GM20000 (cell line): ENCODE measurements around the gene CYP2A6.
"Not testable (repeated sequence)": the region's sequence is repeated elsewhere in the genome, so short reads cannot be mapped to it uniquely, and the experiment has no call there.

ENCODE experiments used
- DNase-seq: peaks from one replicate; pipeline ENCODE4 v3.0.0; 2012; ENCODE audit warnings: low spot score
- TF ChIP-seq, protein P1 (sequence below): IDR thresholded peaks from 2 replicates; pipeline ENCODE4 v1.5.1; 2012; ENCODE audit warnings: mild to moderate bottlenecking, control low read depth; ENCODE audit errors: extremely low read depth, missing control alignments

Gene CYP2A6

GRCh38 chr19:40836754-40837429 is 13.4 kb downstream of the CYP2A6 start:
- TF ChIP-seq, protein P1, sequence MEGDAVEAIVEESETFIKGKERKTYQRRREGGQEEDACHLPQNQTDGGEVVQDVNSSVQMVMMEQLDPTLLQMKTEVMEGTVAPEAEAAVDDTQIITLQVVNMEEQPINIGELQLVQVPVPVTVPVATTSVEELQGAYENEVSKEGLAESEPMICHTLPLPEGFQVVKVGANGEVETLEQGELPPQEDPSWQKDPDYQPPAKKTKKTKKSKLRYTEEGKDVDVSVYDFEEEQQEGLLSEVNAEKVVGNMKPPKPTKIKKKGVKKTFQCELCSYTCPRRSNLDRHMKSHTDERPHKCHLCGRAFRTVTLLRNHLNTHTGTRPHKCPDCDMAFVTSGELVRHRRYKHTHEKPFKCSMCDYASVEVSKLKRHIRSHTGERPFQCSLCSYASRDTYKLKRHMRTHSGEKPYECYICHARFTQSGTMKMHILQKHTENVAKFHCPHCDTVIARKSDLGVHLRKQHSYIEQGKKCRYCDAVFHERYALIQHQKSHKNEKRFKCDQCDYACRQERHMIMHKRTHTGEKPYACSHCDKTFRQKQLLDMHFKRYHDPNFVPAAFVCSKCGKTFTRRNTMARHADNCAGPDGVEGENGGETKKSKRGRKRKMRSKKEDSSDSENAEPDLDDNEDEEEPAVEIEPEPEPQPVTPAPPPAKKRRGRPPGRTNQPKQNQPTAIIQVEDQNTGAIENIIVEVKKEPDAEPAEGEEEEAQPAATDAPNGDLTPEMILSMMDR = no peak
- no peak for DNase-seq

DNA sequence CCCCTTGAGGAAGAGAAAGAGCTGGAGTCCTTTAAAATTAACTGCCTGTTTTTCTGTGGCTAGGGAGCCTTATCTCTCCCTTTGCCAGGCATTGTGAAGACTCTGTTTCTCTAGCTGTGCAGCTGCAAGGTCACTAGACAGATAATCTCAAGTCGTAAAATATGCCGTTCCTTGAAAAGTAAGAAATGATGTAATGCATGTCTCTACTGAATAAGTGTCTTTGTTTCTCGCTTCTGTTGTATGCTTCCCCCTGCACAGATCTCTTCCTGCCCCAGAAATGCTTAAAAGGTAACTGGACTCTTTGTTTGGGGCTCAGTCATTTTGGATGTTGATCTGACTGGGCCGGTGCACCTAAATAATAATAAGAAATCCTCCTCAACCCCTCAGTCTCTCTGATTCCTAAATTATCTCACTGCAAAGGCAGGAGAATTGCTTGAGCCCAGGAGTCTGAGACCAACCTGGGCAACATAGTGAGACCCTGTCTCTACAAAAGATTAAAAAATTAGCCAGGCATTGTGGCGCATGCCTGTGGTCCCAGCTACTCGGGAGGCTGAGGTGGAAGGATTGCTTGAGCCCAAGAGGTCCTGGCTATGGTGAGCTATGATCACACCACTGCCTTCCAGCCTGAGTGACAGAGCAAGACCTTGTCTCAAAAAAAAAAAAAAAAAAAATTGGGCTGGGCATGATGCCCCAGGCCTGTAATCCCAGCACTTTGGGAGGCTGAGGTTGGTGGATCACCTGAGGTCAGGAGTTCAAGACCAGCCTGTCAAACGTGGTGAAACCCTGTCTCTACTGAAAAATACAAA is 16.3 kb downstream of the CYP2A6 start:
- not testable (repeated sequence) for DNase-seq

- not testable (repeated sequence) for DNase-seq
Observed at GRCh38 chr19:40832431-40832790, 17.8 kb downstream of the CYP2A6 start.

DNA sequence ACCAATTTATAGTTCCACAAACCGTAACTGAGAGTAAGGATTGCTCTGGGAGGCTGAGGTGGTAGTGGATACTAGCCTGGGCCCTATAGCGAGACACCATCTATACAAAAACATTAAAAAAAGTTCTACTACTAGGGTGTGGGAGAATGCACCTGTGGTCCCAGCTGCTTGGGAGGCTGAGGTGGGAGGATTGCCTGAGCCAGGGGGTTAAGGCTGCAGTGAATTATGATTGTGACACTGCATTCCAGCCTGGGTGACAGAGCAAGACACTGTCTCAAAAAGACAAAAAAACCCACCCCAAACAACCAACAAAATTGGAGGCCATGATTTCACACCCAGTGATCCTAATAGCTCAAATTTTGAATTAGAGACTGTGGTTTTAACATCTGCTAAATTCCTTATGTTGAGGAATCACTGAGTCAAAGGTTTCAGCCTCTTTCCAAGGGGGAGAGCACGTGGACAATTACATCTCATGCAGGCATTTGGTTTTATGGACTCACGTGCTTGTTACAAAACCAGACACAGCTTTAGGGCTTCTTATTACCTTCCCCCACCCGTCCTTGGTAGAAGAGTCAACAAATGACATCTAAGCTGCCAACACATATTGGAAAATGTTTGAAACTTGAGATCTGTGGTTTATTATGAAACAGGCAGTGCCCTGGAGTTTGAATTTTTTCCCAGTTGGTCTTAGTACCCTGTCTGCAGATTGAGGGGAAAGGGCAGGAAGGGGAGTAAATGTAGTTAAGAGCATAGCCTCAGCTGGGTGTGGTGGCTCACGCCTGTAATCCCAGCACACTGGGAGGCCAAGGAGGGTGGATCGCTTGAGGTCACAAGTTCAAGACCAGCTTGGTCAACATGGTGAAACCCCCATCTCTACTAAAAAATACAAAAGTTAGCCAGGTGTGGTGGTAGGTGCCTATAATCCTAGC is 18.5 kb downstream of the CYP2A6 start:
- no peak for DNase-seq
- TF ChIP-seq, protein P1 = no peak

DNA sequence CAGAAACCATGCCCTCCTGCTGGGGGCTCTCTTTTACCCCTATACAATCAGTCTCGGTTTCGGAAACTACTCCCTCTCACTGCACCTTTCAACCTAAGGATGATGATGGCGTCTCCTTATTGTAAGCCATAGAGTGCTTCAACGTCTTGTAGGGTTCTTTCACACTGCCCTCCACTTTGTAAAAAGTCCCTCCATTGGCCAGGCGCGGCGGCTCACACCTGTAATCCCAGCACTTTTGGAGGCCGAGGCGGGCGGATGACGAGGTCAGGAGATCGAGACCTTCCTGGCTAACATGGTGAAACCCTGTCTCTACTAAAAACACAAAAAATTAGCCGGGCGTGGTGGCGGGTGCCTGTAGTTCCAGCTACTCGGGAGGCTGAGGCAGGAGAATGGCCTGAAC is 19.5 kb downstream of the CYP2A6 start:
- not testable (repeated sequence) for DNase-seq

GRCh38 chr19:40829205-40829604 is 21.0 kb downstream of the CYP2A6 start:
- TF ChIP-seq, protein P1 = no peak

DNA sequence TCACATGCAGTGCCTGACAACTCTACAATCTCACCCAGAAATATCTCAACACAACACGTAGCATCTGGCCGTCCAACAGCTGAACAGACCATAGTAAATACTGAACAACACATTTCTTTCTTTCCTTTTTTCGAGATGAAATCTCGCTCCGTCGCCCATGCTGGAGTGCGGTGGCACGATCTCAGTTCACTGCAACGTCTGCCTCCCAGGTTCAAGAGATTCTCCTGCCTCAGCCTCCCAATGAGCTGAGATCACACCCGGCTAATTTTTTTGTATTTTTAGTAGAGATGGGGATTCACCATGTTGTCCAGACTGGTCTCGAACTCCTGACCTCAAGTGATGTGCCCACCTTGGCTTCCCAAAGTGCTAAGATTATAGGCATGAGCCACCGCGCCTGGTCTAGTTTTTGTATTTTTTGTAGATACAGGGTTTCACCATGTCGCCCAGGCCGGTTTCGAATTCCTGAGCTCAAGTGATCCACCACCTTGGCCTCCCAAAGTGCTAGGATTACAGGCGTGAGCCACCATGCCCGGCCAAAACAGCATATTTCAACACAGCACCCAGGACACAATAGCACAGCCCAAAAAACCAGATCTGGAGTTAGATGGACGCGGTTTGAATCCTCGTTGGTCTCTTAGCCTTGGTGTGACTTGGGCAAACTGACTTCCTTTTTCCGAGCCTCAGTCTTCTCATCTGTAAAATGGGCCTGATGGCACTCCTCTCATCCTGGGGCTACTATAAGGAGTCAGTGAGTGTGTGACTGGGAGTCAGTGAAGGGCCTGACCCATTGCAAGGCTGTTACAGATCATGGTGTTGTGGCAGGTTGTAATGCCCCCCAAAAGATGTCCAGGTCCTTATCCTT is 22.6 kb downstream of the CYP2A6 start:
- no peak for DNase-seq
- TF ChIP-seq, protein P1 = no peak

More at GRCh38 chr19:40829205-40829604, 21.0 kb downstream of the CYP2A6 start:
- no peak for DNase-seq

DNA sequence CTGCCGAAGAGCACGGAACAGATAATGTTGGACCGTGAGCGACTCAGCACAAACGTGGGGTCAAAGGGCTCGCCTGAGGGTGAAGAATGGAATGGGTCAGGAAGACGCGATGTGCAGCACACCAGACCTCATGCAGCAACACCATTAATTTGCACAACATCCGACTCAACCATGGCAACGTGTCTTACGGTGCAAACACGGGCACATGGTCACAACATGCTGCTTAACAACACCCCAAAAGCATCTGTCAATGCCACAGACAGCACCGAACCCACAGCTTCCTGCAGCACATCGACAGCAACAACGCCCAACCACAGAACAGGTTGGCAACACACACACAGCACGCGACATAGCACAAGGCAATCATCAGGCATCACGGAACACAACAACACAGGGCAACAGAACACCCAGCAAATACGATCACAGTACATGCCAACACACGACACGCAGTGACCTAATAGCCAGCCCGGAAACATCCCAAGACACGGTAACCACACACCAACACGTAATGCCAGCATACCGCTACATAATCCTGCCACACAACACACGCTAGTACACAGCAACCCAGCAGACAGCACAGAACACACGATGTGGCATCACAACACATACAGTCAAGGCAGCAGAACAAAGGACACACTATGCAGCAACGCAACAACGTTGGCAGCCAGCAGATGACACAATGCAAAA is 23.4 kb downstream of the CYP2A6 start:
- not testable (repeated sequence) for DNase-seq

DNA sequence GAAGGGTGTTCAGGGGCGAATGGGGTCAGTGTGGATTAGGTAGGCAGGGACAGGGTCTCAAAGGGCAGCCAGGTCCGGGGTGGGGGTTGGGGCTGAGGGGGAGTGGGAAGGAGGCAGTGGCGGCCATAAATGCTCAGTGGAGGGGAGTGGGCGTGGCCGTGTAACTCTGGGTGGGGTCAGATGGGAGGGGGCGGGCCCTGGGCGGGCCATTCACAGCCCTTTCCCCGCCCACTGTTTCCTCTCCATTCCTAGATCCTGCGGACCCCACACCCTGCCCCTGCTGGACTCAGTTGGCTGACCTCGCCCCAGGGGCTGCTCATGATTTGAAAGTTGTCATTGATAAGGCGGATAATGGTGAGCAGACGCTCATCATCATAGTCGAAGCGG is 23.9 kb downstream of the CYP2A6 start:
- DNase-seq = not testable (repeated sequence)

GRCh38 chr19:40825460-40826095 is 24.7 kb downstream of the CYP2A6 start:
- not testable (repeated sequence) for DNase-seq

- not testable (repeated sequence) for DNase-seq
Observed at GRCh38 chr19:40824916-40825315, 25.3 kb downstream of the CYP2A6 start.

DNA sequence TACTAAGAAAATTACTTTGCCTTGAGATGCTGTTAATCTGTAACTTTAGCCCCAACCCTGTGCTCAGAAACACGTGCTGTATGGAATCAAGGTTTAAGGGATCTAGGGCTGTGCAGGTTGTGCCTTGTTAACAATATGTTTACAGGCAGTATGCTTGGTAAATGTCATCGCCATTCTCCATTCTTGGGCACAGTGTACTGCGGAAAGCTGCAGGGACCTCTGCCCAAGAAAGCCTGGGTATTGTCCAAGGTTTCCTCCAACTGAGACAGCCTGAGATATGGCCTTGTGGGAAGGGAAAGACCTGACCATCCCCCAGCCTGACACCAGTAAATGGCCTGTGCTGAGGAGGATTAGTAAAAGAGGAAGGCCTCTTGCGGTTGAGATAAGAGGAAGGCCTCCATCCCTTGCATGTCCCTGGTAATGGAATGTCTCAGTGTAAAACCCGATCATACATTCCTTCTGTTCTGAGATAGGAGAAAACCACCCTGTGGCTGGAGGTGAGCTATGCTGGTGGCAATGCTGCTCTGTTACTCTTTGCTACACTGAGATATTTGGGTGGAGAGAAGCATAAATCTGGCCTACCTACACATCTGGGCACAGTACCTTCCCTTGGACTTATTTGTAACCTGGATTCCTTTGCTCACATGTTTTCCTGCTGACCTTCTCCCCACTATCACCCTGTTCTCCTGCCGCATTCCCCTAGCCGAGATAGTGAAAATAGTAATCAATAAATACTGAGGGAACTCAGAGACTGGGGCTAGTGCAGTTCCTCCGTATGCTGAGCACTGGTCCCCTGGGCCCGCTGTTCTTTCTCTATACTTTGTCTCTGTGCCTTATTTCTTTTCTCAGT is 27.3 kb downstream of the CYP2A6 start:
- DNase-seq = not testable (repeated sequence)
